Bronchial epithelial cell (primary cell): ENCODE measurements around the gene FRMD4A. TPM values are rescaled to one million over a fixed set of nuclear protein-coding genes. Genes with fewer than 3 reads are reported as not detected.

Source experiments
- DNase-seq: peaks from one replicate; pipeline ENCODE4 v3.0.0-alpha.2; 2010; ENCODE audit warnings: low read depth
- FAIRE-seq: peaks from 2 replicates; lab custom pipeline; 2011; peaks lifted over from hg19 to GRCh38; lab: Jason Lieb, UNC
- H3K27me3 ChIP-seq: 2 replicates; pipeline ENCODE4 v1.5.1; 2011; ENCODE audit warnings: low read length; ENCODE audit not compliant: control insufficient read depth, insufficient read depth
- H3K36me3 ChIP-seq: 2 replicates; pipeline ENCODE4 v1.5.1; 2011; ENCODE audit warnings: low read length; ENCODE audit not compliant: control insufficient read depth, insufficient read depth
- H3K4me3 ChIP-seq: 2 replicates; pipeline ENCODE4 v1.5.1; 2011; ENCODE audit warnings: mild to moderate bottlenecking, low read depth, low read length, control low read depth
- CTCF ChIP-seq: IDR thresholded peaks from 2 replicates; pipeline ENCODE4 v1.5.1; 2011; ENCODE audit warnings: mild to moderate bottlenecking, moderate library complexity, low read length, control low read depth, inconsistent platforms; ENCODE audit not compliant: insufficient read depth, severe bottlenecking
- total RNA-seq: library from RNA; depleted of rRNA; stranded (reverse); fragments of >200 nt; gene quantifications from 2 replicates; pipeline ENCODE4 v1.2.1, GENCODE V29; 2014

Gene FRMD4A
- total RNA-seq, 1 donor from 2014 or later = 3.2 TPM

GRCh38 chr10:13990946-13991345, 339.8 kb downstream of the FRMD4A start:
- H3K27me3 ChIP-seq = no peaks in the 10 kb centered on the region
- FAIRE-seq (no peak), DNase-seq (no peak)
- H3K36me3 ChIP-seq = no peaks in the 10 kb centered on the region
- TF ChIP-seq CTCF = no peak
- no peak overlapping the region for H3K4me3 ChIP-seq

DNA sequence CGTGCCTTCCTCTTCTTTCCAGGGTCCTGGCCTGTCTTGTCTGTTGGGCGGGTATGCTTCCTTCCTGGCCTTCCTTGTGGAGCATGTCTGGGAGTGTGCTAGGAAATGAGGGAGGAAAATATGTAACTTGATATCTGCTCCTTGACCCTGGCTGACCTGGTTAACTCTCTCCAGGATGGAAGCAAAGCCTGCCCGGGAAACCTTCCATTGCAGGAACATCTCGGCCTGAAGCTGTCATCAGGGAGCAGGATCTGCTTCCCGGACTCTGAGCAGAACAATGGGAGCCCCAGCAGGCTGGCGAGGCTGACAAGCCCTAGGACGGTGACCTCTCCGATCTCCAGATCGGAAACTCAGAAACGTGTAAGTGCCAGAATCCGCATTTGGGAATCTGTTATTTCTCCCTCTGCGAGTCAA, 340.3 kb downstream of the FRMD4A start:
- H3K36me3 ChIP-seq = no peaks in the 10 kb centered on the region
- H3K27me3 ChIP-seq = no peaks in the 10 kb centered on the region
- no peak for DNase-seq
- H3K4me3 ChIP-seq = no peak overlapping the region
- FAIRE-seq = no peak
- TF ChIP-seq CTCF = no peak

- Histone ChIP-seq H3K27me3 (no peaks in the 10 kb centered on the region), H3K36me3 (no peaks in the 10 kb centered on the region), H3K4me3 (no peak overlapping the region)
- no peak for FAIRE-seq
- no peak for TF ChIP-seq CTCF
- peak; percentile 10 for DNase-seq
Observed at GRCh38 chr10:13989616-13990015, 341.1 kb downstream of the FRMD4A start.

- no peak overlapping the region for H3K4me3 ChIP-seq
- no peak for TF ChIP-seq CTCF
- FAIRE-seq = no peak
- H3K27me3 ChIP-seq = no peaks in the 10 kb centered on the region
- no peaks in the 10 kb centered on the region for H3K36me3 ChIP-seq
- DNase-seq = peak; percentile 79
Observed at GRCh38 chr10:13987446-13987845, 343.3 kb downstream of the FRMD4A start.

DNA sequence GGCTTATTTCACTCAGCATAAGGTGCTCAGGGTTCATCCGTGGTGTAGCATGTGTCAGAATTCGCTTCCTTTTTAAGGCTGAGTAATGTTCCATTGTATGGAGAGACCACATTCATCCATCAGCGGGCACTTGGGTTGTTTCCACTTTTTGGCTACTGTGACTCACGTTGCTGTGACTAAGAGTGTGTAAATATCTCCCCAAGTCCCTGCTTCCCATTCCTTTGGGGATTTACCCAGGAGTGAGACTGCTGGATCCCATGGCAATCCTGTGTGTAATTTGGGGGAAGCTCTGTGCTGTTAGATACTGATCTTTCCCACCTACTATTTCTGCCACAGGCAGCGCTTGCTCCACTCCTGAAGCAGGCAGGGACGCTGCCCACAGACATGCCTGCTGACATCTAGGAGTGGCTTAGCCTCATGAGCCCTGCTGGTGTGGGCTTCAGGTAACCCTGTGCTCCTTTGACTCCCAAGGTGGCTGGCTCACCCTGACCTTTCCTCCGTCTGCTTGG, 346.0 kb downstream of the FRMD4A start:
- no peaks in the 10 kb centered on the region for H3K36me3 ChIP-seq
- no peak overlapping the region for H3K4me3 ChIP-seq
- peak; percentile 99 for DNase-seq
- no peak for TF ChIP-seq CTCF
- FAIRE-seq = no peak
- H3K27me3 ChIP-seq = no peaks in the 10 kb centered on the region

DNA sequence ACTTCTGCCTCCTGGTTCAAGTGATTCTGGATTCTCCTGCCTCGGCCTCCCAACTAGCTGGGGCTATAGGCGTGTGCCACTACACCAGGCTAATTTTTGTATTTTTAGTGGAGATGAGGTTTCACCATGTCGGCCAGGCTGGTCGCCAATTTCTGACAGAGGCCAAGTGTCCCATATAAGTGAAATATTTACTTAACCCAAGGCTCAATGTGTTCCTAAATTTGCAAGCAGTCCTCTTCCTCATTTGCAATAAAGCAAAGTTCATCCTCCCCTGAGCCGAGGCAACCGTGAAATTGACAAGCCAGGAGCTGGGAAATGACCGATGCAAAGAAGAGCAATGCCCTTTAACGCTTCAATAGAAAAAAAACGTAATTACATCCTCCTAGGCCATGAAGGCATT, 347.7 kb downstream of the FRMD4A start:
- TF ChIP-seq CTCF = no peak
- Histone ChIP-seq H3K27me3 (no peaks in the 10 kb centered on the region), H3K4me3 (no peak overlapping the region), H3K36me3 (no peaks in the 10 kb centered on the region)
- FAIRE-seq = no peak
- DNase-seq = no peak
